ENCODE results near the gene RASSF6.

- TF ChIP-seq, protein P1, sequence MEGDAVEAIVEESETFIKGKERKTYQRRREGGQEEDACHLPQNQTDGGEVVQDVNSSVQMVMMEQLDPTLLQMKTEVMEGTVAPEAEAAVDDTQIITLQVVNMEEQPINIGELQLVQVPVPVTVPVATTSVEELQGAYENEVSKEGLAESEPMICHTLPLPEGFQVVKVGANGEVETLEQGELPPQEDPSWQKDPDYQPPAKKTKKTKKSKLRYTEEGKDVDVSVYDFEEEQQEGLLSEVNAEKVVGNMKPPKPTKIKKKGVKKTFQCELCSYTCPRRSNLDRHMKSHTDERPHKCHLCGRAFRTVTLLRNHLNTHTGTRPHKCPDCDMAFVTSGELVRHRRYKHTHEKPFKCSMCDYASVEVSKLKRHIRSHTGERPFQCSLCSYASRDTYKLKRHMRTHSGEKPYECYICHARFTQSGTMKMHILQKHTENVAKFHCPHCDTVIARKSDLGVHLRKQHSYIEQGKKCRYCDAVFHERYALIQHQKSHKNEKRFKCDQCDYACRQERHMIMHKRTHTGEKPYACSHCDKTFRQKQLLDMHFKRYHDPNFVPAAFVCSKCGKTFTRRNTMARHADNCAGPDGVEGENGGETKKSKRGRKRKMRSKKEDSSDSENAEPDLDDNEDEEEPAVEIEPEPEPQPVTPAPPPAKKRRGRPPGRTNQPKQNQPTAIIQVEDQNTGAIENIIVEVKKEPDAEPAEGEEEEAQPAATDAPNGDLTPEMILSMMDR (IDR thresholded peaks at IDR 0.05) = no peak
- TF ChIP-seq KAT7 (CRISPR knock-in tag; IDR thresholded peaks at IDR 0.05; ENCODE audit: borderline replicate concordance) (no peak), NR1H2 (CRISPR knock-in tag; IDR thresholded peaks at IDR 0.05) (no peak), SP1 (CRISPR knock-in tag; conservative IDR thresholded peaks at IDR 0.05) (no peak), TP53 (CRISPR knock-in tag; IDR thresholded peaks at IDR 0.05) (no peak), SOX15 (CRISPR knock-in tag; IDR thresholded peaks at IDR 0.05) (no peak), NR2C2 (CRISPR knock-in tag; IDR thresholded peaks at IDR 0.05) (no peak), GABPB1 (CRISPR knock-in tag; IDR thresholded peaks at IDR 0.05) (no peak)
- TF ChIP-seq, protein P2, sequence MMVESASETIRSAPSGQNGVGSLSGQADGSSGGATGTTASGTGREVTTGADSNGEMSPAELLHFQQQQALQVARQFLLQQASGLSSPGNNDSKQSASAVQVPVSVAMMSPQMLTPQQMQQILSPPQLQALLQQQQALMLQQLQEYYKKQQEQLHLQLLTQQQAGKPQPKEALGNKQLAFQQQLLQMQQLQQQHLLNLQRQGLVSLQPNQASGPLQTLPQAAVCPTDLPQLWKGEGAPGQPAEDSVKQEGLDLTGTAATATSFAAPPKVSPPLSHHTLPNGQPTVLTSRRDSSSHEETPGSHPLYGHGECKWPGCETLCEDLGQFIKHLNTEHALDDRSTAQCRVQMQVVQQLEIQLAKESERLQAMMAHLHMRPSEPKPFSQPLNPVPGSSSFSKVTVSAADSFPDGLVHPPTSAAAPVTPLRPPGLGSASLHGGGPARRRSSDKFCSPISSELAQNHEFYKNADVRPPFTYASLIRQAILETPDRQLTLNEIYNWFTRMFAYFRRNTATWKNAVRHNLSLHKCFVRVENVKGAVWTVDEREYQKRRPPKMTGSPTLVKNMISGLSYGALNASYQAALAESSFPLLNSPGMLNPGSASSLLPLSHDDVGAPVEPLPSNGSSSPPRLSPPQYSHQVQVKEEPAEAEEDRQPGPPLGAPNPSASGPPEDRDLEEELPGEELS (CRISPR knock-in tag; IDR thresholded peaks at IDR 0.05) = no peak
- TF ChIP-seq, protein P3, sequence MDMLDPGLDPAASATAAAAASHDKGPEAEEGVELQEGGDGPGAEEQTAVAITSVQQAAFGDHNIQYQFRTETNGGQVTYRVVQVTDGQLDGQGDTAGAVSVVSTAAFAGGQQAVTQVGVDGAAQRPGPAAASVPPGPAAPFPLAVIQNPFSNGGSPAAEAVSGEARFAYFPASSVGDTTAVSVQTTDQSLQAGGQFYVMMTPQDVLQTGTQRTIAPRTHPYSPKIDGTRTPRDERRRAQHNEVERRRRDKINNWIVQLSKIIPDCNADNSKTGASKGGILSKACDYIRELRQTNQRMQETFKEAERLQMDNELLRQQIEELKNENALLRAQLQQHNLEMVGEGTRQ (CRISPR knock-in tag; IDR thresholded peaks at IDR 0.05) = no peak
- TF ChIP-seq, protein P4, sequence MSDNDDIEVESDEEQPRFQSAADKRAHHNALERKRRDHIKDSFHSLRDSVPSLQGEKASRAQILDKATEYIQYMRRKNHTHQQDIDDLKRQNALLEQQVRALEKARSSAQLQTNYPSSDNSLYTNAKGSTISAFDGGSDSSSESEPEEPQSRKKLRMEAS (CRISPR knock-in tag; IDR thresholded peaks at IDR 0.05) = no peak
Observed at GRCh38 chr4:73664470-73664869, 44.2 kb upstream of the RASSF6 start.

Measured in WTC11 (cell line).